ENCODE measurements around the gene AGXT2.
"Not testable (repeated sequence)": the region's sequence is repeated elsewhere in the genome, so short reads cannot be mapped to it uniquely, and the experiment has no call there.

Gene AGXT2

DNA sequence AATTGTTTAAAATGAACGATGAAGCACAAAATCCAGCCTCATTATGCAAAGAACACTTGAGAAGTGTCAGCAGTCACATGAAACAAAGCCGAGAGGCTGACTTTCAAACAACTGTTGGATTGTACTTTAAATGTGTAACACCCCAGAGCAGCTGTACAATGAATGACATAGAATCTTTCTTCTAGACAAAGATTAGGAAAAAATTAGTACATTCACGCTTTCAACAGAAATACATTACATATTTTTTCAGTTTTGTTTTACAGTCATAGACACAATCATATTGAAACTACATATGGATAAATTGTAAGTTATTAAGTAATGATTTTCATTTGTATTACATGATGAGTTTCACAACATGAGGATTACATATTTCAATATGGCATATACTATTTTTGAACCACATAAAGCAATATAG, 10.6 kb upstream of the AGXT2 start:
- DNase-seq: no peak
- intact Hi-C loops (cut with DNase I): no loop called here

DNA sequence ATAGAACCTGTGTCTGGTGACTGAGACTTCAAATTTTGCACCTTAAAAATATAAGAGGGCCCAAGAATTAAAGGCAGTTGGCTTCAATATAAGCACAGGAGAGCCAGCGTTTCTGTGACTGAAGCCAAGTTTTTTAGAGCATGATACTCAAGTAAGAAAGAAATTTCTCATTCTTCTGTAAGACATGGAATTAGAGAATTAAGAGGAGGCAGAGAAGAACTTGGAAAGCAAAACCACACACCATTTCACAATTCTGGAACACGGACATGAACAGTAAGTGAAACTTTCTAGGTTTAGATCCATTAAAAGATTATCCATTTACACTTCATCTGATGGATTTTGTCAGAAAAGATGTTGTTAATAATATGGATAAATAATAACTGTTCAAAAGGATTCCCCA, 8.9 kb upstream of the AGXT2 start:
- intact Hi-C loops (cut with DNase I): no loop called here
- DNase-seq: no peak

DNA sequence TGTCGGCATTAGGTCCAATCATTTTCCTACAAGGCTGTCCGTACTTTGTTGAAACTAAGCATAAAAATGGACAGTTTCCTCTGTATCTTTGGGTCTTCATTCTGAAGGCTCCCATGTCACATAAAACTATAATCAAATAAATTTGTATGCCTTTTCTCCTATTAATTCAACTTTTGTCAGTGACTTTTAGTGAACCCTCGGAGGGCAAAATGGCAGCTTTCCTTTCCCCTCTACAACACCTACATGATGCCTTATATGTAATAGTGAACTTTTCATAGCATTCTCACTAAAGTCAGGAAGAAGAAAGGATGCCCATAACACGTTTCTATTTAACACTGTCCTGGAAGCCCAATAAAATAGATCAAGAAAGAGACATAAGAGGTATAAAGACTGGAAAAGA, 5.1 kb upstream of the AGXT2 start:
- intact Hi-C loops (cut with DNase I): no loop called here
- no peak for DNase-seq

DNA sequence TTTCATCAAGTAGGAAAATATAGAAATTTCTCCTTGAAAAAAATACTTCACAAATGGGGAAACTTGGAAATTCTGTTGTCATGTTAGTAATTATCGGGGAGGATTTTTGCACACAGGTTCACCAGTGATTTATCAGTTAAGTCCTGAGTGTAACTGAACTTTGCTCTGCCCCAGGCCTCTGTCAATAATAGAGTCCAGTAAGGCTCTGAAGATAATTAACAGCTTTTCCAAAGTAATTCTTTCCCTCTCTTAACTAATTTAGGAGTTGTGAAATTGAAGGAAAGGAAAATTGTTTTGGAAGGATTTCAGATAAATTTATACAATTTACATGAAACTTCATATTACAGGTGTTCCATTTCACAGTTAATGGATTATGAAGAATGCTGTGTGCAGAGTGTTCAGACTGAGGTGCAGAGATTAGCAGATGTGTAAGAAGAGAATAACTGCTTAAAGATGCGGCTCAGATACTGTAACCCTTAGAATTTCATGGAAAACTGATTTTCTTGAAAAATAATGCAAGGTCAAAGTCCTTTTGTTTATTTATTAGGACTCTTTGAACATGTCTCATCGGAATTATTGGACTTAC, 2.9 kb upstream of the AGXT2 start:
- no peak for DNase-seq
- intact Hi-C loops (cut with DNase I): no loop called here

DNA sequence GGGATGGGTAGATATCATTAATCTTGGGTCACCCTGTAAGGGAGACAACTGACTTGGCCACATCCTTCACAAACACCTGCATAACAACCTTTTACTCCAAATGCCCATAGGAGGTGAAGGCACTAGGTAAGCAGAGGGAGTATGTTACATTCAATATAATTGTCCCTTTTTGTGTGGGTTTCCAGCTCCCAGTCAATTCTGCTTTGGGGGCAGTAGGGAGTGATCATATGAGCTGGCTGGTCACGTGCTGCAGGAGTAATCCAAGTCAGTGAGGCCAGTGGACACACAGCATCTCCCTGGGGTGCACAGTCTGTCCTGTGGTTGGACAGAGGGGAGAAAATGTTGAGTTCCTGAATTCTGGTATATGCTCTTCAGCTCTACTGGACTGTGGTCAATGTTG, 1.2 kb upstream of the AGXT2 start:
- intact Hi-C loops (cut with DNase I): no loop called here
- no peak for DNase-seq

DNA sequence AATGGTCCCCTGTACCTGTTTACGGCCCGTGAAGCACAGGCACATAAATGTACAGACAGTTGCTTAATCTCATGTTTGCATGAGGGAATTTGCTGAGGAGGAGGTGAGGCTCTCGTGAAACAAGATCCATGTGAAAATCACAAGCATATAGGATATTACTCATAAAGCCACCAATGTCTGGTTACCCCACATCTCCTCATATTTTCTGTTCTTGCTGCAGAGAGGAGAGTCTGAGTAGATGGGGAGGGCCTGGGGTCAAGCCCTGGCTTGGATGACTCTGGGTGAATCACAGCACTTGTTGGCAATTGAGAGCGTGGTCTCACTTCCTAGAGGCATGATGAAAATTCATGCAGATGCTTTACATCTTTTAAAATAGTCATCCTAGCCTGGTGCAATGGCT, 975 bp downstream of the AGXT2 start:
- no peak for DNase-seq
- intact Hi-C loops (cut with DNase I): no loop called here

DNA sequence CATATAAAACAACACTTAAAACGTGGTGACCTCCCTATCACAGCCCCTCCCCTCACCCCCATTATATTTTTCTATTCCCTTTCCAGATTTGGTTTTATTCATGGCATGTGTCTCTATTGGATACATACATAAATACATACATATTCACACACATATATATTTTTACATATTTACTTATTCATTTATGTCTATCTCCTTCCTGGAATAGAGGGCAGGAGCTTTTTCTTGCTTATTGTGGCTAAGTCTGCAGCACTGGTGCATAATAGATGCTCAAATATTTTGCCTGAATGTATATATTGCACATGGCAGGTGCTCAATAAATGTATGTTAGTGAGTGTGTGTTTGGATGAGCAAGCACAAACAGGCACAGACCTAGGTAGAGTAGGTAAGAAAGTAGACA, 2.5 kb downstream of the AGXT2 start:
- intact Hi-C loops (cut with DNase I): no loop called here
- no peak for DNase-seq

DNA sequence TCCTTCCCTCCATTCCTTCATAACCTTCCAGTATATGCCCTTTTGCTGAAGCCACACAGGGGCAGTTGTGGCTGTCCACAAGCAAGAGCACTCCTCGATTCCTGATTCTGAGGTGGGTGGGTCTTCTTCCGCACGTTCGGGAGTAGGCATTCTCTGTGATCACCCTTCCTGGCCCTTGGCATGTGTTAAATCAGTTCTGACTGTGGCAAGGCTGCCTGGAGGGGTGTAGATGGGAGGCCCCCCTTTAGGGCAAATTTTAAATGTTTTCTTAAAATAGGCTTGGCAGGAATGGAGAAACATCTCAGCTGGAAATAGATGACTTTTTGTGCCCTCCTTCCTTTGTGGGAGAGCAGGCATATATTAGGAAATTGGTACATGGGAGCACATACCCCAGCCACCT, 3.1 kb downstream of the AGXT2 start:
- intact Hi-C loops (cut with DNase I): no loop called here
- no peak for DNase-seq

DNA sequence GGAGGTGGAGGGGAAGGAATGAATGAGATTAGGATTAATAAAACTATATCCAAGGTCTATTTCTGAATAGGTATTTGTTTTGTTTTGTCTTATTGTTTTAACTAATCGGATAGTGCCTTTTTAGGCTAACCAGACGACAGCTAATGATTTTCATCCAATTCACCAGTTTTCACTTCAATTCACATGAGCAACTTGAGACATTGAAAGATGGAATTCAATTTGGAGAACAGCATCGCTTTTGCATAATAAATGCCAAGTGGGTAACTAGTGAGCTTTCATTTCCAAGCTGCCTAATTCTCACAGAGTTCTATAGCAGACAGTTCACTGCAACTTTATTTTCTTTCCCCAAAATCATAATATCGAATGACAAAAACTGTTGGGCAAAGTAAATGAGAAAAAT, 5.0 kb downstream of the AGXT2 start:
- intact Hi-C loops (cut with DNase I): no loop called here

DNA sequence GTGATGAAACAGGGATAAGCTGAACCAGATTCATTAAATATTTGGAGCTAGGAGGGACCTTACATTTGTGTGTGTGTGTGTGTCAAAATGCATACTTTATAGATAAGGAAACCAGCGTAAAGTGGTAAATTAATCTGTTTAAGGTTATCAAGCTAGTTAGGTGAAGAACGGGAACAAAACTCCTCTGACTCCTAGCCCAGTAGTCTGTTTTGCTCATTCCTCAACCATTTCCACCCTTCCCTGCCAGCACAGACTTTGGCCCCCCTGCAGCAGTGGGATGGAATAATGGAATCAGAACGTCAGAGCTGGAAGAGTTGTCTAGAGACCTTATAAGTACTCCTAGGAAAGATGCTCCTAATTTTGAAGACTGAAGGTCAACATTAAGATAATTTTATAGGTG, 6.5 kb downstream of the AGXT2 start:
- DNase-seq: no peak
- intact Hi-C loops (cut with DNase I): no loop called here

More for the DNA sequence above, 5.0 kb downstream of the AGXT2 start:
- DNase-seq: no peak

DNA sequence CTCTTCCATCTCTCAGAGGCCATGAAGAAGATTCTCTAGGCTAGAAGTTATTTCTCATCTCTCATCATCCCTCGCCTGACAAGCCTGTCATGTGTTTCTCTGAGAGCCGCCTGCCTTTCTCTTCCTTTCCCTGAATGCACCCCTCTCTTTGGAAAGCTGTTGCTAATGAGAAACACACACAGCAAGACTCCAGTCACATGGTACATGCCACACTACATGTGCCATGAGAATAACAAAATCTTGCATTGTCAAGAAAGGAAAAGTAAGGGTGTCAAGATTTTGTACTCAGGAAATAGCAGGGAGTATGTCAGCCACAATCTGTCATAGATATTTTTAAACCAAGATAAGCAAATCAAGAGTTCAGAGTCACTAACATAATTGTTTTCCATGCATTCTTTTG, 8.9 kb downstream of the AGXT2 start:
- intact Hi-C loops (cut with DNase I): no loop called here
- no peak for DNase-seq

DNA sequence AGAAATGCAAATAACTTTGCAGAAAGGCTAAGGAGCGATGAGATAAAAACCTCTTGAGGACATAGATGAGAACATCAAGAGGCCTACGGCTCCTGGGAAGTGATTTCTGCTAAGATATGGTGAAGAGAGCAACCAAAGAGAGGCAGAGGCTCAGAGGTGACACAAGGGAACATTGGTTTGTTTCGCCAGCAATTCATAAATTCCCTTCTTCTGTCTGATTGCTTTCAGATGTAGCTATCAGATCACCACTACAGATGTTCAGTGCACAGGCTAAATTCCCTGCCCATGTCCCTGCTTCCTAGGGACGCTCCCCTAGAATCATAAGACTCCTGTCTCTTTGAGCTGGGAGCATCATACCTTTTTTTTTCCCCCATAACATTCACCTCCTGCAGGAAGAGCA, 11.2 kb downstream of the AGXT2 start:
- intact Hi-C loops (cut with DNase I): no loop called here
- no peak for DNase-seq

DNA sequence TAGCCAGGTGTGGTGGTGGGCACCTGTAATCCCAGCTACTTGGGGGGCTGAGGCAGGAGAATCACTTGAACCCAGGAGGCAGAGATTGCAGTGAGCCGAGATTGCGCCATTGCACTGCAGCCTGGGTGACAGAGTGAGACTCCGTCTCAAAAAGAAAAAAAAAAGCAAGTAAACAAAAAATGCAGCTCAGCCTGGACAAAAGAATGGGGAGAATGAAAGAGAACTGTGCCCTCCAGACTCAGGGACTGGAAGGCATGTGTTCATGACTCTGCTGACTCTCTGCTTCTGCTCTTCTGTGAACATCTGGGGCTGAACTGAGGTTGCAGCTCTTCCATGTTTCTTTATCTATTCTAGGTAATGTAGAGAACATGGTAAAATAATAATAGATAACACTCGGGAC, 11.8 kb downstream of the AGXT2 start:
- intact Hi-C loops (cut with DNase I); DNase-seq: not testable (repeated sequence)

DNA sequence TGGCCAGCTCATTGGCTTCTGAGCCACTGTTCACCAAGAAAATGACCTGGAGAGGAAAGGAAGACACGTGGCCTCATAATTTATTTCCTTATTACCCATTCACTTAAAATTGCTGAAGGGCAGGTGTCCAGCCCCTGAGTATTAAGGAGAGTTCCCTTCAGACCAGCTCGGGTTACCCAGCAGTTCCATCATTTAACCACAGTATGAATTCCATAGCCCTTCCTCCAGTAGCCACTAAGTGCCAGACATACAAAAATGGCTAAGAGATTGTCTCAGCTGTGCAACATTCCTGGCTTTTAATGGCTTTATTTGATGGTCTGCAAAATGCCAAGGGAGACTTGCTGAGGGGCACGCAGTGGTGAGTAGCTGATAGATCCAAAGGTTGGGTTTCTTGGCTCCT, 12.5 kb downstream of the AGXT2 start:
- no peak for DNase-seq
- intact Hi-C loops (cut with DNase I): no loop called here

DNA sequence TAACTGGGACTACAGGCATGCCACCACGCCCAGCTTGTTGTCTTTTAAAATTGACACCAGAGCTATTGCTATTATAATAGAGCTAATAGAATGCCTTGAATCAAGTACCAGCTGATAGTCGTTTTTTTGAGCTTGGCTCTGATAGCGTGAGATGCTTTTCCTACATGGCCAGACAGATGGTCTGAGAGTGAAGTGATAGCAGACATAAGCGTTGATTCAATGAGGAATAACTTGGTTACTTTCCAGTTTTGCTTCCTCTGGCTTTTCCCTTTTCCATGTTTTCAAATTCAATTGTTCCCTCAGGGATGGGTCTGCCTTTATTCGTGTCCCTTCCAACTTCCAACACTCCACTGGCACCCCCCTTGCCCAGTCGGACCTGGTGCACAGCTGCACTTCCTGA, 15.4 kb downstream of the AGXT2 start:
- no peak for DNase-seq
- intact Hi-C loops (cut with DNase I): no loop called here

DNA sequence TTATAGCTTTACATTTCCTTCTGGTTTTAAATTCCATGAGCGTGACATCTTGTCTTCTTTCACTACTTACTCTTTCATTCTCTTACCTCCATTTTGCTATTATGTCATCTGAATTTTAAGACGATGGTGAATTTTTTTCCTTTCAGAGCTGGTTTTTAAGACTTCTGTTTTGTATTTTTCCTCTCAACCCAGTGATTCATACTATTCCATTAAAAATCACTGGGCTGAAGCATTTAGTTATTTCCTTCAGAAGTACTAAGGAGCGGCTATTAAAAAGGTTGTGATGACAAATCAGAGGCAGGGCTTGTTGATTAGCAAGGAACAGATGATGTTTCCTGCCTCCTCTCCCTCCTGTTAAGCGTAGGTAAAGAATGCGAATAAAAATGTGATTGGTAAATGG, 16.5 kb downstream of the AGXT2 start:
- DNase-seq: no peak
- intact Hi-C loops (cut with DNase I): no loop called here

DNA sequence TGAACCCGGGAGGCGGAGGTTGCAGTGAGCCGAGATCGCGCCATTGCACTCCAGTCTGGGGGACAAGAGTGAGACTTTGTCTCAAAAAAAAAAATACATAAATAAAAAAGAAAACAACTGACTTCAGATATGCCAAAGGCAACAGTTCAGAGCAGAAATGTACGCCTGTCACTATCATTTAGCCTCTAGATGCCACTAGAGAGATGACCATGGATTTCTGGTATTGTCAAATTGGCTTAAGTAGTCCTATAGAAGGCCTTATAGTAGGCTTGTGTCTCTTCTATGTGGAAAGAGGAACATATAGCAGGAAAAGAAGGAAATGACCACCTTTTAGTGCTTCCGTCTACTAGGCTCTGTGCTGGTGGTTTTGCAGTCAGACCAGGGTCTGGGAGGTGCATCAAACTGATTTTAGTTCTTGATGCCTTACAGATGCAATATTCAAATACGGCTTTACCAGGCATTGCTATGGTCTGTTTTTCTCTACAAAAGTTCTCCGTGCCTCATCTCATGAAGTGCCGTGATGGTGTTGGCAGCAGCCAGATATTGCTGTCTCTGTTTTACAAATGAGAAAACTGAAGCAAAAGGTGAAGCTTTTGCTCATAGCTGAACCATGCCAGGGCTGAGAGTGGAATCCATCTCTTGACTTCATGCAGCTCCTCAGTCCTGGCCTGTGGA, 17.2 kb downstream of the AGXT2 start:
- intact Hi-C loops (cut with DNase I): no loop called here
- DNase-seq: no peak

DNA sequence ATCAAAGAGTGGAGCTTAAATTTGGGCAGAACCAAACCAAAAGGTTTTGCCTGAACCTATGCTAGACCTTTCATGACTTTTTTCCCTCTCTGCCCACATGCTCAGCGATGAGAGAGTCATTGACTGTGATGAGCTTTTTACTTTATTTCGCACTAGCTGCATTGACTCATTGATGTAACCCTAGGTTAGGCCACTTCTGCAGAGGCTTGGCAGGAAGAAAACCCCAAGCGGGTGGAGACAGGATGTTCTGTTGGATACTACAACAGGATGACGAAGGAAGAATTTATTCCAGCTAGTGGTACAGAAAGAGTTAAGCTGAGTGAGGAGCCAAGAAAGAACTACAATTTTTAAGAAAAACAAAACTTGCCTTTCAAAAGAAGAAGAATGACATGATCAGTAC, 18.4 kb downstream of the AGXT2 start:
- intact Hi-C loops (cut with DNase I): no loop called here

DNA sequence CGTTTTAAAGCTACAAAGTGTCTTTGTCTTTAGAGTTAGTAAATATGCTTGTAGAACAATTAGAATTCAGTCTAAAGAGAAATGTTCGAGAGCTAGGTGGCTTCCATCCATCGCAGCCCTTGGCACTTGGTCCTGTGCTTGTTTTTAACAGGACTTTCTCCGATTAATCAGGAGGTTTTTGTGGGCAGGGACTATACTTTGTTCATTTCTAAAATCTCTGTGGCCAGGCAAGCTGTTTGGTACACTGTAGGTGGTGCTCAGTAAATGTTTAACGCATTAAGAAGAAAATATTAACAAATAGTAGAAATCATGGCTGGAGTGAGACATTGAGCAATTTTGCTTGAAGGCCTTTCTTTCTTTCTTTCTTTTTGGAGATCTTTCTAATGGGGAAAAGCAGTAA, 20.8 kb downstream of the AGXT2 start:
- DNase-seq: no peak

More for the DNA sequence above, 18.4 kb downstream of the AGXT2 start:
- no peak for DNase-seq

DNA sequence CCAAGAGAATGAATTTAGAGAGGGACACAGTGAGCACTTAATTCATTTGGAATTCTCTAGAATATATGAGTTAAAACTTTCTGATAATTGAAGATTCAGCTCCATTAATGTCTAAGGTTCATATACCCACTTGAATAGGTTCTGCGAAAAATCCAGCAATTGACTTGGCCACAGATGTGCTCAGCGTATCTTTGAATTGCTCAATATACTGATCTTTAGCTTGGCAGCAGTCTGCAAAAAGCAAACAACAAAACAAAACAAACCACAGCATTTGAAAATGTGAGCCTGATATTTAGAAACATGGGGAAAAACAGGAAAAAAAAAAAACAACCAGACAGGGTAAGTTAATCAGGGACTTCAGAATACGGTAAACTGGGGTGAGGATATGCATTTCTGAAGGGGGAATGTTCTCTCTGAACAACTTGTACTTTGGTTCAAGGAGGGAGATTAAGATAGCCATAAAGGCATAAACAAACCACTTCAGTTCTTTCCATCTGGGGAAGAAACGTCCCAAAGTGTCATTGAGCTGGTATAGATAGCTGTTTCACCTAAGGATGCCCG, 21.4 kb downstream of the AGXT2 start:
- intact Hi-C loops (cut with DNase I): no loop called here
- DNase-seq: no peak

More for the DNA sequence above, 20.8 kb downstream of the AGXT2 start:
- intact Hi-C loops (cut with DNase I): no loop called here

DNA sequence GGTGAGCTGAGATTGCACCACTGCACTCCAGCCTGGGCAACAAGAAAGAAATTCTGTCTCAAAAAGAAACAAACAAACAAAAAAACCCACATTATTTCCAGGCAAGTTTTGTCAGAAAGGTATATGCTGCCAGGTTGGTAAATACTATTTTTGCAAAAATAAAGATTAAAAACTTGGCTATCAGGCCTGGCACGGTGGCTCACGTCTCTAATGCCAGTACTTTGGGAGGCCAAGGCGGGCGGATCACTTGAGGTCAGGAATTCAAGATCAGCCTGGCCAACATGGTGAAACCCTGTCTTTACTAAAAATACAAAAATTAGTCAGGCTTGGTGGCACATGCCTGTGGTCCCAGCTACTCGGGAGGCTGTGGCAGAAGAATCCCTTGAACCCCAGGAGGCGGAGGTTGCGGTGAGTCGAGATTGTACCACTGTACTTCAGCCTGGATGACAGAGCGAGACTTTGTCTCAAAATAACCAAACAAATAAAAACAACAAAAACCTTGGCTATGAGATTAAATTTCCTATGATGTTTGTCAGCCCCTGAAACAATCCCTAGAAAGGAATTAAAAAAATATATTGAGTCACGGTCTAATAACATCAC, 22.7 kb downstream of the AGXT2 start:
- intact Hi-C loops (cut with DNase I): no loop called here
- DNase-seq: no peak

Data from posterior cingulate gyrus (tissue), 11 donors.